Natural killer cell (primary cell): ENCODE data around the gene RASL10A. TPM values are rescaled to one million over a fixed set of nuclear protein-coding genes. Genes with fewer than 3 reads are reported as not detected.

Experiments
- ATAC-seq, 3 donors: fragments of 150-1000 bp in 2 of 3; fragments of 200-7000 bp in 1 of 3; cut with Tn5 transposase; 1 replicate in 1 of 3; 2 replicates in 2 of 3; pipeline ENCODE4 v1.10.0; 2021; ENCODE audit warnings: mild to moderate bottlenecking in 2 of 3, moderate library complexity in 2 of 3
- DNase-seq, 2 donors: peaks; one replicate each; pipeline versions ENCODE4 v3.0.0 to v3.0.0-alpha.2; 2013 to 2021; ENCODE audit warnings: mixed read lengths in 1 of 2
- H3K27ac ChIP-seq: one replicate; pipeline ENCODE4 v1.5.1; 2013; ENCODE audit warnings: mild to moderate bottlenecking, low read length
- H3K27me3 ChIP-seq: one replicate; pipeline ENCODE4 v1.6.1; 2013; ENCODE audit warnings: low read length; ENCODE audit not compliant: control insufficient read depth, insufficient read depth
- H3K36me3 ChIP-seq: one replicate; pipeline ENCODE4 v1.6.1; 2013; ENCODE audit warnings: low read length; ENCODE audit not compliant: control insufficient read depth, insufficient read depth
- H3K4me1 ChIP-seq: one replicate; pipeline ENCODE4 v1.6.1; 2013; ENCODE audit warnings: low read length; ENCODE audit not compliant: control insufficient read depth, insufficient read depth
- H3K4me3 ChIP-seq: one replicate; pipeline ENCODE4 v1.5.1; 2013; ENCODE audit warnings: low read length
- H3K9me3 ChIP-seq: one replicate; pipeline ENCODE4 v1.6.1; 2013; ENCODE audit warnings: low read length; ENCODE audit not compliant: control insufficient read depth, insufficient read depth
- H3K27ac Mint-ChIP-seq, 2 donors: one replicate each; pipeline ENCODE4 v1.8.0; 2022; ENCODE audit warnings: mild to moderate bottlenecking in 2 of 2, mixed read lengths in 2 of 2, moderate library complexity in 1 of 2
- H3K27me3 Mint-ChIP-seq, 2 donors: one replicate each; pipeline ENCODE4 v1.8.0; 2022; ENCODE audit warnings: low read depth in 2 of 2, mixed read lengths in 2 of 2
- H3K36me3 Mint-ChIP-seq: one replicate; pipeline ENCODE4 v1.8.0; 2022; ENCODE audit warnings: mixed read lengths
- H3K4me1 Mint-ChIP-seq, 2 donors: one replicate each; pipeline ENCODE4 v1.8.0; 2022; ENCODE audit warnings: mixed read lengths in 2 of 2
- H3K4me3 Mint-ChIP-seq: one replicate; pipeline ENCODE4 v1.8.0; 2022; ENCODE audit warnings: mild to moderate bottlenecking, moderate library complexity, mixed read lengths
- H3K9me3 Mint-ChIP-seq, 2 donors: one replicate each; pipeline ENCODE4 v1.8.0; 2022; ENCODE audit warnings: mixed read lengths in 2 of 2
- CTCF ChIP-seq: fragments of 200-600 bp; IDR thresholded peaks from one replicate; pipeline ENCODE4 v1.8.0; 2022; ENCODE audit warnings: antibody characterized with exemption
- WGBS: methylation state at CpG from one replicate; pipeline ENCODE4 v1.1.7; 2013; ENCODE audit warnings: missing lambda C conversion rate; ENCODE audit not compliant: insufficient coverage; 5-methylcytosine and 5-hydroxymethylcytosine counted together
- intact Hi-C: fragments of 100-400 bp; cut with micrococcal nuclease; formaldehyde crosslinking; loops from one replicate; pipeline ENCODE4 v1.14.2; 2022
- total RNA-seq, 4 donors: library from RNA; stranded (reverse); fragments of 120-200 nt in 1 of 4; gene quantifications; one replicate each; pipeline versions ENCODE4 v1.2.3 to v1.2.4, GENCODE V29; 2013 to 2022

Gene RASL10A
- total RNA-seq, 3 donors from 2014 or later (not counting 1 experiment from before 2014, with no cell fraction given) = 0.20 to 0.28 TPM; not detected in 1

GRCh38 chr22:29348956-29349355 lies 33.5 kb upstream of the RASL10A start:
- no peaks in the 10 kb centered on the region for H3K4me1 ChIP-seq
- intact Hi-C loops = no loop called here
- Mint-ChIP-seq H3K36me3 (peaks cover 8% of the 10 kb centered on the region), H3K4me3 (no peak overlapping the region), H3K27me3 (no peaks in the 10 kb centered on the region), H3K9me3 (no peaks in the 10 kb centered on the region), H3K4me1 (no peaks in the 10 kb centered on the region), H3K27ac (no peak overlapping the region)
- no peaks in the 10 kb centered on the region for H3K27me3 ChIP-seq
- DNase-seq (no peak), ATAC-seq (no peak)
- H3K4me3 ChIP-seq = no peak overlapping the region
- WGBS = 97% methylated on average over 14 of the region's 18 CpGs
- peaks cover 83% of the 10 kb centered on the region for H3K36me3 ChIP-seq
- H3K9me3 ChIP-seq = no peaks in the 10 kb centered on the region
- TF ChIP-seq CTCF = no peak
- H3K27ac ChIP-seq = no peak overlapping the region

- 85% methylated on average over 2 of the region's 2 CpGs for WGBS
- H3K4me1 ChIP-seq = no peaks in the 10 kb centered on the region
- Mint-ChIP-seq H3K27me3 (no peaks in the 10 kb centered on the region), H3K4me3 (no peak overlapping the region), H3K27ac (no peak overlapping the region), H3K9me3 (no peaks in the 10 kb centered on the region), H3K36me3 (peaks cover 8% of the 10 kb centered on the region), H3K4me1 (no peaks in the 10 kb centered on the region)
- H3K36me3 ChIP-seq = peaks cover 79% of the 10 kb centered on the region
- no peak for ATAC-seq
- H3K27ac ChIP-seq = no peak overlapping the region
- H3K4me3 ChIP-seq = no peak overlapping the region
- no peak for TF ChIP-seq CTCF
- H3K27me3 ChIP-seq = no peaks in the 10 kb centered on the region
- intact Hi-C loops = no loop called here
- no peaks in the 10 kb centered on the region for H3K9me3 ChIP-seq
- DNase-seq = no peak
Measured at GRCh38 chr22:29348041-29348440, 32.5 kb upstream of the RASL10A start.

- peaks cover 8% of the 10 kb centered on the region for H3K36me3 Mint-ChIP-seq
- H3K27me3 Mint-ChIP-seq = no peaks in the 10 kb centered on the region
- 95% methylated on average over 4 of the region's 4 CpGs for WGBS
Measured at GRCh38 chr22:29346659-29347058, 31.2 kb upstream of the RASL10A start.

More at GRCh38 chr22:29346659-29347058, 31.2 kb upstream of the RASL10A start:
- H3K27me3 ChIP-seq = no peaks in the 10 kb centered on the region
- ATAC-seq = no peak
- H3K9me3 ChIP-seq = no peaks in the 10 kb centered on the region
- TF ChIP-seq CTCF = no peak
- no peak for DNase-seq
- H3K4me3 ChIP-seq = no peak overlapping the region
- H3K27ac ChIP-seq = no peak overlapping the region
- Mint-ChIP-seq H3K9me3 (no peaks in the 10 kb centered on the region), H3K4me3 (no peak overlapping the region), H3K27ac (no peak overlapping the region), H3K4me1 (no peaks in the 10 kb centered on the region)
- intact Hi-C loops = no loop called here
- no peaks in the 10 kb centered on the region for H3K4me1 ChIP-seq
- peaks cover 80% of the 10 kb centered on the region for H3K36me3 ChIP-seq
